OCI-M2 (cell line): ENCODE data around the gene GAR1.
"Not testable (repeated sequence)": the region's sequence is repeated elsewhere in the genome, so short reads cannot be mapped to it uniquely, and the experiment has no call there.

Experiments
- DNase-seq: peaks from one replicate; lab custom pipeline; 2025; ENCODE audit not compliant: unreplicated experiment; lab: John Stamatoyannopoulos, UW

GAR1 gene

GRCh38 chr4:109815151-109816081, at the start of gene GAR1:
Gene GAR1 (plus strand): TSS chr4:109815762. CDS start chr4:109816165, 403 bp downstream.
- DNase-seq, result peak; percentile 81

GRCh38 chr4:109782092-109782491, 33.5 kb upstream of the GAR1 start:
- not testable (repeated sequence) for DNase-seq

GRCh38 chr4:109786846-109787245, 28.7 kb upstream of the GAR1 start:
- DNase-seq, result no peak

GRCh38 chr4:109787807-109788206, 27.8 kb upstream of the GAR1 start:
- DNase-seq, result no peak

- no peak for DNase-seq
These were observed 20.5 kb upstream of the GAR1 start for GRCh38 chr4:109795059-109795458.

- no peak for DNase-seq
These were observed 16.7 kb upstream of the GAR1 start for GRCh38 chr4:109798866-109799265.

GRCh38 chr4:109801099-109801789, 14.3 kb upstream of the GAR1 start:
- DNase-seq, result no peak

- no peak for DNase-seq
These were observed 13.7 kb upstream of the GAR1 start, which contains the start of gene CFI for GRCh38 chr4:109801895-109802319. Gene CFI (minus strand): TSS chr4:109801999. CDS start chr4:109801971, 28 bp downstream.

GRCh38 chr4:109803924-109804571, 11.5 kb upstream of the GAR1 start:
- no peak for DNase-seq

- DNase-seq, result no peak
These were observed 5.9 kb upstream of the GAR1 start for GRCh38 chr4:109809655-109810054.

GRCh38 chr4:109810552-109811387, 4.8 kb upstream of the GAR1 start:
- no peak for DNase-seq

- no peak for DNase-seq
These were observed 3.9 kb upstream of the GAR1 start for GRCh38 chr4:109811707-109812106.

GRCh38 chr4:109816082-109816442, 500 bp downstream of the GAR1 start:
- DNase-seq, result no peak

- no peak for DNase-seq
These were observed 1.3 kb downstream of the GAR1 start for GRCh38 chr4:109816894-109817293.

- no peak for DNase-seq
These were observed 2.7 kb downstream of the GAR1 start for GRCh38 chr4:109818268-109818667.

- DNase-seq, result no peak
These were observed 5.0 kb downstream of the GAR1 start for GRCh38 chr4:109820563-109820962.

GRCh38 chr4:109821185-109821584, 5.6 kb downstream of the GAR1 start:
- DNase-seq, result no peak

GRCh38 chr4:109826719-109827118, 11.2 kb downstream of the GAR1 start:
- DNase-seq, result no peak

GRCh38 chr4:109827672-109828071, 12.1 kb downstream of the GAR1 start, which contains the start of gene RRH:
Gene RRH (plus strand): TSS chr4:109827972. CDS start chr4:109828028, 56 bp downstream.
- no peak for DNase-seq

GRCh38 chr4:109833756-109834155, 18.2 kb downstream of the GAR1 start:
- DNase-seq, result no peak

- DNase-seq, result no peak
These were observed 21.4 kb downstream of the GAR1 start for GRCh38 chr4:109836985-109837384.
